ENCODE measurements around the gene UGT1A9.

DNA sequence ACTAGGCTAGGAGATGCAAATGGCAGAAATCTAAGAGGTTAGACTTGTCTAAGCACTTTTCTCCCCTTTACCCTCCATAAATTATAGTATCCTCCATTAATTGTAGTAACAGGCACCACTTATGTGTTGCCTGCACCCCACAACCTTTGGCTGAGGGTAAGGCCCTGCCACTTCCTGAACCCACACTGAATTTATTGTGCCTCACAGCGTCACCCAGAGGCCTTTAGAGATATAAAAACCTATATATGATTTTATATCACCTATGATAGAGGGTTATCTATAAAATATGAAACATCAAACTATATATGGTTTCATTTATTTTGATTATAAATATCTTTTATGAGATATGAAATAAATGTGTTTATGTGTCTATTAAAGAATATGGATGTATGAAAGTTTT lies 2.6 kb downstream of the UGT1A9 start:
- TF ChIP-seq POLR2A (IDR thresholded peaks at IDR 0.05; ENCODE audit: low read length) (no peak), GATA1 (IDR thresholded peaks at IDR 0.05; ENCODE audit: low read depth, low read length) (no peak)
